OCI-LY1 (cell line): Measurements from ENCODE around the gene ARHGEF17.

Source experiments
- H2AFZ ChIP-seq: fragments of 200-600 bp; sonication (generic), shearing (Covaris generic); 2 replicates; pipeline ENCODE4 v1.6.0; 2014; ENCODE audit warnings: antibody characterized with exemption, mild to moderate bottlenecking, low read length
- H3F3A ChIP-seq: fragments of 200-600 bp; sonication (generic), shearing (Covaris generic); 2 replicates; pipeline ENCODE4 v1.6.0; 2014; ENCODE audit warnings: mild to moderate bottlenecking, antibody characterized with exemption, low read length, moderate library complexity; ENCODE audit not compliant: insufficient read depth
- H3K27ac ChIP-seq: fragments of 200-600 bp; sonication (generic); 2 replicates; pipeline ENCODE4 v1.5.1; 2014; ENCODE audit warnings: low read length, mixed run types, mild to moderate bottlenecking, low read depth; ENCODE audit not compliant: poor library complexity, severe bottlenecking
- H3K27me3 ChIP-seq: fragments of 200-600 bp; sonication (generic); 2 replicates; pipeline ENCODE4 v1.6.0; 2014; ENCODE audit warnings: antibody characterized with exemption, mild to moderate bottlenecking, low read length, moderate library complexity; ENCODE audit not compliant: insufficient read depth
- H3K36me3 ChIP-seq: fragments of 200-600 bp; sonication (generic); 2 replicates; pipeline ENCODE4 v1.6.1; 2014; ENCODE audit warnings: mild to moderate bottlenecking, antibody characterized with exemption, low read length, moderate library complexity, mixed read lengths; ENCODE audit not compliant: insufficient read depth
- H3K4me1 ChIP-seq: fragments of 200-600 bp; sonication (generic); 2 replicates; pipeline ENCODE4 v1.5.1; 2014; ENCODE audit warnings: mild to moderate bottlenecking, low read length, moderate library complexity; ENCODE audit not compliant: insufficient read depth, severe bottlenecking
- H3K4me2 ChIP-seq: fragments of 200-600 bp; sonication (generic), shearing (Covaris generic); 2 replicates; pipeline ENCODE4 v1.6.1; 2014; ENCODE audit warnings: low read length
- H3K4me3 ChIP-seq: fragments of 200-600 bp; sonication (generic); 2 replicates; pipeline ENCODE4 v1.5.1; 2014; ENCODE audit warnings: low read length, low read depth, mild to moderate bottlenecking, mixed read lengths; ENCODE audit not compliant: poor library complexity, severe bottlenecking
- H3K79me2 ChIP-seq: fragments of 200-600 bp; shearing (Covaris generic); 2 replicates; pipeline ENCODE4 v1.6.1; 2016; ENCODE audit warnings: mixed run types, low read length, mixed read lengths; ENCODE audit not compliant: insufficient read depth
- H3K9ac ChIP-seq: fragments of 200-600 bp; sonication (generic), shearing (Covaris generic); 2 replicates; pipeline ENCODE4 v1.6.1; 2014; ENCODE audit warnings: mild to moderate bottlenecking, low read length, mixed read lengths
- H3K9me2 ChIP-seq: fragments of 200-600 bp; sonication (generic), shearing (Covaris generic); 2 replicates; pipeline ENCODE4 v1.6.1; 2014; ENCODE audit warnings: low read depth, mild to moderate bottlenecking, low read length, mixed read lengths
- H3K9me3 ChIP-seq: fragments of 200-600 bp; shearing (Covaris generic); 2 replicates; pipeline ENCODE4 v1.6.1; 2014; ENCODE audit warnings: low read length, mixed read lengths
- H4K20me1 ChIP-seq: fragments of 200-600 bp; sonication (generic), shearing (Covaris generic); 2 replicates; pipeline ENCODE4 v1.6.0; 2016; ENCODE audit warnings: mild to moderate bottlenecking, low read length; ENCODE audit not compliant: insufficient read depth
- CTCF ChIP-seq: fragments of 200-600 bp; sonication (generic), shearing (Covaris generic); IDR thresholded peaks from 2 replicates; pipeline ENCODE4 v1.5.1; 2017; ENCODE audit warnings: mild to moderate bottlenecking, antibody characterized with exemption, low read length, moderate library complexity, mixed read lengths
- EZH2 ChIP-seq: fragments of 200-600 bp; sonication (generic), shearing (Covaris generic); IDR thresholded peaks from 2 replicates; pipeline ENCODE4 v1.8.0; 2017; ENCODE audit warnings: borderline replicate concordance, mixed run types, mild to moderate bottlenecking, antibody characterized with exemption, low read length, moderate library complexity, mixed read lengths

The ARHGEF17 gene

DNA sequence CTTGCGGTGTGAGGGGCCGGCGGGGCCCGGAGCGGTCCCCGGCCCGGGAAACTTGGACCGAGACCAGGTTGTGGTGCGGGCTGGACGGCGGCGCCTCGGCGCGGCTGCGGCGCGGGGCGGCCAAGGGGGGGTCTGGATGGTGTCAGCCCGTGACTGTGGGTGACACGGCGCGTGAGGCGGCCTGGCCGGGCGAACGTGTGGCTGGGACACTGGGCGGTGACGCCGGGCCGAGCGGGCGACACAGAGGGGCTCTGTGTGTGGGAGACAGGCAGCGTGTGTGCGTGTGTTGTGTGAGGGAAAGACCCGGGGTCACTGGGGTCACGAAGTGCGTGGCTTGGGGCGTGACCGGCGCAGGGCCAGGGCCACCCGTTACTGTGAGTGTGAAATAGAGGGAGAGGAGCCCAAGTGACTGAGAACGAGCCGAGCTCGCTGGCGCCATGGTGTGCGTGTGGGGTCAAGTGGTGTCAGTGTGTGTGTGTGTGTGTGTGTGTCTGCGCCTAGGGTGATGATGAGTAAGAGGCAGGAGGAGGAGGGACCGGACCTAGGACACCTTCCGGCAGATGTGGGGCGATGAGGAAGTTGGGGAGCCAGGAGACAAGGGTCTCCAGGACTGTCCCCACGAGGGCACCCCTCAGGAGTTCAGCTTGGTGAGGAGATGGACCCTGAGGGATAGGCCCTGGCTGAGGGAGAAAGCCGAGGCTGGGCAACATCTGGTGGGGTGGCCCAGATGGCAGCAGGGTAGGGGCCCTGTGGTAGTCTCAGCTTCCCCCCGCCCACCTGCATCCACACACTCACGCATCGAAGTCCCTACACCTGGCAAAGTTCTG lies 68.9 kb downstream of the ARHGEF17 start:
- Histone ChIP-seq H3K9me3 (no peaks in the 10 kb centered on the region), H3K9ac (peak overlapping the region; percentile 93), H3F3A (no peaks in the 10 kb centered on the region), H3K4me1 (peaks cover 55% of the 10 kb centered on the region), H4K20me1 (no peaks in the 10 kb centered on the region), H3K27me3 (no peaks in the 10 kb centered on the region), H3K9me2 (no peaks in the 10 kb centered on the region), H3K27ac (peak overlapping the region; percentile 31), H3K79me2 (peaks cover 13% of the 10 kb centered on the region; the same call in 1 of the 2 replicates), H3K4me3 (peak overlapping the region; percentile 95), H3K4me2 (peak overlapping the region; percentile 78), H3K36me3 (peaks cover 3% of the 10 kb centered on the region; the same call in 1 of the 2 replicates), H2AFZ (no peak overlapping the region)
- TF ChIP-seq EZH2 (no peak), CTCF (no peak)

DNA sequence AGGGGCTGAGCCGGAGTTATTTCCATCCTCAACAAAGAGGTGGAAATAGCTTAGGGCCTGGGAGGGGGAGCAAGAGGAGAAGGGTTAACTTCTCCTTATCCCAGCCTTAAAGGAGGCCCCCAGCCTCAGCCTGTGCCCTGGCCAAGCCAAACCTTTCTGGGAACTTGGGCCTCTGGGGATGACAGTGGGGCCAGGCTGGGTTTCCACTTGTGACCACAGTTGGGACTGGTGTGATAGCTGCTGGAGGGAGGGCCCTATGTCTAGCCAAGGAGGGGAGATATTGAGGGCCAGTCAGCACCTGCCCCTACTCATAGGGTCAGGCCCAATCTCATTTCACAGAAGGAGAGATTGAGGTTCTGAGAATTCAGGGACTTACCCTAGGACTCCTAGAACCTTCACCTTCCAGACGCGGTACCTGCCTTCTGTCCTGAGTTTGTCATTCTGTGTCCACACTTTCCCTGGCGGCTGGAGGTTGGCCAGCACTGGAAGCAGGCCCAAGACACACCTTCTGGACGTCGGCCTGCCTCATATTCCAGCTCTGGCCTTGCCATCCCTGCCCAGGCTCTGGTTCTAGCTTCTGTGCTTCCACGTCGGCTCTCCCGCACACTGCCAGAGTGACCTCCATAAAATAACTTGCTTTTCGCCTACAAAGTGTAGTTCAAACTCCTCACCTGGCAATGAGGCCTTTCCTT lies 71.3 kb downstream of the ARHGEF17 start:
- TF ChIP-seq EZH2 (no peak), CTCF (no peak)
- peaks cover 3% of the 10 kb centered on the region; the same call in 1 of the 2 replicates for H3K36me3 ChIP-seq
- no peaks in the 10 kb centered on the region for H4K20me1 ChIP-seq
- H3K4me1 ChIP-seq: peaks cover 78% of the 10 kb centered on the region
- H3K9ac ChIP-seq: no peak overlapping the region
- H2AFZ ChIP-seq: no peak overlapping the region
- no peaks in the 10 kb centered on the region for H3K9me3 ChIP-seq
- peak overlapping the region; percentile 78; the same call in 1 of the 2 replicates for H3K4me2 ChIP-seq
- no peaks in the 10 kb centered on the region for H3K27me3 ChIP-seq
- peaks cover 13% of the 10 kb centered on the region; the same call in 1 of the 2 replicates for H3K79me2 ChIP-seq
- H3F3A ChIP-seq: no peaks in the 10 kb centered on the region
- H3K4me3 ChIP-seq: no peak overlapping the region
- peak overlapping the region; percentile 13 for H3K27ac ChIP-seq
- H3K9me2 ChIP-seq: no peaks in the 10 kb centered on the region

GRCh38 chr11:73380331-73380730 lies 72.3 kb downstream of the ARHGEF17 start:
- Histone ChIP-seq H4K20me1 (no peaks in the 10 kb centered on the region), H3K4me2 (peak overlapping the region; percentile 78; the same call in 1 of the 2 replicates), H3K9me3 (no peaks in the 10 kb centered on the region), H3K79me2 (peaks cover 13% of the 10 kb centered on the region; the same call in 1 of the 2 replicates), H3K27me3 (no peaks in the 10 kb centered on the region), H2AFZ (no peak overlapping the region), H3K4me1 (peaks cover 88% of the 10 kb centered on the region), H3F3A (no peaks in the 10 kb centered on the region), H3K4me3 (no peak overlapping the region), H3K36me3 (peaks cover 3% of the 10 kb centered on the region; the same call in 1 of the 2 replicates), H3K9ac (no peak overlapping the region; the same call in 1 of the 2 replicates), H3K27ac (peak overlapping the region; percentile 13), H3K9me2 (no peaks in the 10 kb centered on the region)
- no peak for TF ChIP-seq CTCF
- TF ChIP-seq EZH2: no peak
